SU-DHL-6 (cell line): ENCODE measurements around the gene NPHS2.

ENCODE experiments used
- H2AFZ ChIP-seq: fragments of 200-600 bp; sonication (generic); 2 replicates; pipeline ENCODE4 v1.6.1; 2014; ENCODE audit warnings: low read depth, mild to moderate bottlenecking, moderate library complexity, mixed read lengths, antibody characterized with exemption, low read length; ENCODE audit not compliant: severe bottlenecking
- H3F3A ChIP-seq: fragments of 200-600 bp; shearing (Covaris generic); 2 replicates; pipeline ENCODE4 v1.6.0; 2016; ENCODE audit warnings: antibody characterized with exemption, mild to moderate bottlenecking; ENCODE audit not compliant: insufficient read depth
- H3K27ac ChIP-seq: fragments of 200-600 bp; sonication (generic); 2 replicates; pipeline ENCODE4 v1.5.1; 2016; ENCODE audit warnings: low read depth, mild to moderate bottlenecking, low read length, moderate library complexity, mixed read lengths
- H3K27me3 ChIP-seq: fragments of 200-600 bp; sonication (generic), shearing (Covaris generic); 2 replicates; pipeline ENCODE4 v1.6.0; 2014; ENCODE audit warnings: mild to moderate bottlenecking, low read length
- H3K36me3 ChIP-seq: fragments of 200-600 bp; sonication (generic); 2 replicates; pipeline ENCODE4 v1.6.1; 2014; ENCODE audit warnings: mild to moderate bottlenecking, low read length, mixed read lengths
- H3K4me2 ChIP-seq: fragments of 300-600, 200-600 bp; shearing (Covaris generic), sonication (generic); 2 replicates; pipeline ENCODE4 v1.6.0; 2014; ENCODE audit warnings: low read length, low read depth, mild to moderate bottlenecking; ENCODE audit not compliant: poor library complexity, severe bottlenecking
- H3K4me3 ChIP-seq: fragments of 200-600 bp; sonication (generic); 2 replicates; pipeline ENCODE4 v1.5.1; 2014; ENCODE audit warnings: antibody characterized with exemption, low read length, mild to moderate bottlenecking, mixed read lengths; ENCODE audit not compliant: insufficient read depth, poor library complexity, severe bottlenecking
- H3K79me2 ChIP-seq: fragments of 200-600 bp; sonication (generic); 2 replicates; pipeline ENCODE4 v1.6.1; 2014; ENCODE audit warnings: mild to moderate bottlenecking, low read length, moderate library complexity; ENCODE audit not compliant: insufficient read depth
- H3K9ac ChIP-seq: fragments of 200-600 bp; sonication (generic); 2 replicates; pipeline ENCODE4 v1.7.0; 2014; ENCODE audit warnings: mild to moderate bottlenecking, low read length
- H3K9me2 ChIP-seq: fragments of 200-600 bp; sonication (generic); replicated peaks from 2 replicates; pipeline ENCODE4 v1.6.1; 2014; ENCODE audit warnings: low read length; ENCODE audit not compliant: insufficient read depth
- H3K9me3 ChIP-seq: fragments of 200-600 bp; sonication (generic); 2 replicates; pipeline ENCODE4 v1.6.1; 2014; ENCODE audit warnings: low read length, mixed read lengths; ENCODE audit not compliant: insufficient read depth
- H4K20me1 ChIP-seq: fragments of 200-600 bp; sonication (generic); 2 replicates; pipeline ENCODE4 v1.6.1; 2014; ENCODE audit warnings: low read depth, mild to moderate bottlenecking, antibody characterized with exemption, low read length, moderate library complexity, mixed read lengths
- EZH2phosphoT487 ChIP-seq: fragments of 200-600 bp; sonication (generic), shearing (Covaris generic); conservative IDR thresholded peaks from 2 replicates; pipeline ENCODE4 v1.6.1; 2018; ENCODE audit warnings: mild to moderate bottlenecking, antibody characterized with exemption, low read length, moderate library complexity, mixed read lengths
- TF ChIP-seq, protein P1 (sequence below): fragments of 200-600 bp; sonication (generic); IDR thresholded peaks from one replicate; pipeline ENCODE4 v1.5.1; 2017; ENCODE audit warnings: antibody characterized with exemption, mild to moderate bottlenecking, low read length, moderate library complexity; ENCODE audit not compliant: insufficient read depth, poor library complexity, severe bottlenecking

NPHS2 gene

DNA sequence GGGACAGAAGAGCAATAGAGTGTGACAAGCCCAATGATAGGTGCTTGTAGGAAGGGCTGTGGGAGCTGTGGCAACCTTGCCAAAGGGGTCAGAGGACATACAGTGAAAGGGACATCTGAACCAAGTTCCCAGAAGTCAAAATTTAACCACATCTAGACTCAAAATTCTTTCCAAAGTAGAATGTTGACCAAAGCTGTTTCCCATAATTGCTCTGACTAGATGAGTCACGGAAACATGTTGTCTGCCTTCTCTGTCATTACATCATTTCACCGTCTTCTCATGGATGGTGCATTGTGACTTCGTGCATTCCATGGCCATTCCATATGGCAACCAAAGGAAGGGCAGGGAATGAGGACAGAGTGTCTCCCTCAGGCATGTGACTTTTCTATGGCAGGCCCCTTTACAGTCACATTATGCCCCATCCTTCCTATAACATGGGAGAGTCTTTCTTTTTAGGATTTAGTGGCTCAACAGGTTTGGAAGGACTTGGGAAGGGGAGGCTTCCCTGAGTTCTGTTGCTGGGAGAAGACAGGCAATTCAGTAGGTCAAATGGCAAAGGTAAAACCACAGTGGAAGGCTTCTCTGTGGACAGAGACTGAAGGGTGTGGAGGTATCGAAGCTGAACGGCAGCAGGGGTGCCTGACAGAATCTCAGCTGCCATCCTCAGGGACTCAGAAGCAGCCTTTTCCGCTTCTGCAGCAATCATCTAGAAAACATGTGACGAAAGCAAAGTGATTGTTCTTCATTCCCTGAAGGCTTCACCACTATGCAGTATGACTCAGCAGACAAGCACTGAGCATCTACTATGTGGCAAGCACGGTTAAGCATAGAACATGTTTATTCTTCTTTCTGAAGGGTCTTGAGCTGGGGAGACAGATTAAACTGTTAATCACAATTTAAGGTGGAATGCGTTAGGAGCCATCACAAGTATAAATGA lies 24.7 kb downstream of the NPHS2 start:
- H3K36me3 ChIP-seq = no peaks in the 10 kb centered on the region
- H4K20me1 ChIP-seq = no peaks in the 10 kb centered on the region
- H3K9ac ChIP-seq = no peak overlapping the region
- no peaks in the 10 kb centered on the region for H3F3A ChIP-seq
- no peaks in the 10 kb centered on the region for H3K9me3 ChIP-seq
- no peak overlapping the region for H3K27ac ChIP-seq
- H2AFZ ChIP-seq = no peak overlapping the region
- no peak for TF ChIP-seq EZH2phosphoT487
- TF ChIP-seq, protein P1, sequence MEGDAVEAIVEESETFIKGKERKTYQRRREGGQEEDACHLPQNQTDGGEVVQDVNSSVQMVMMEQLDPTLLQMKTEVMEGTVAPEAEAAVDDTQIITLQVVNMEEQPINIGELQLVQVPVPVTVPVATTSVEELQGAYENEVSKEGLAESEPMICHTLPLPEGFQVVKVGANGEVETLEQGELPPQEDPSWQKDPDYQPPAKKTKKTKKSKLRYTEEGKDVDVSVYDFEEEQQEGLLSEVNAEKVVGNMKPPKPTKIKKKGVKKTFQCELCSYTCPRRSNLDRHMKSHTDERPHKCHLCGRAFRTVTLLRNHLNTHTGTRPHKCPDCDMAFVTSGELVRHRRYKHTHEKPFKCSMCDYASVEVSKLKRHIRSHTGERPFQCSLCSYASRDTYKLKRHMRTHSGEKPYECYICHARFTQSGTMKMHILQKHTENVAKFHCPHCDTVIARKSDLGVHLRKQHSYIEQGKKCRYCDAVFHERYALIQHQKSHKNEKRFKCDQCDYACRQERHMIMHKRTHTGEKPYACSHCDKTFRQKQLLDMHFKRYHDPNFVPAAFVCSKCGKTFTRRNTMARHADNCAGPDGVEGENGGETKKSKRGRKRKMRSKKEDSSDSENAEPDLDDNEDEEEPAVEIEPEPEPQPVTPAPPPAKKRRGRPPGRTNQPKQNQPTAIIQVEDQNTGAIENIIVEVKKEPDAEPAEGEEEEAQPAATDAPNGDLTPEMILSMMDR = no peak
- H3K4me3 ChIP-seq = no peak overlapping the region
- no peak overlapping the region for H3K4me2 ChIP-seq
- H3K27me3 ChIP-seq = no peaks in the 10 kb centered on the region
- no peaks in the 10 kb centered on the region for H3K79me2 ChIP-seq
- no peaks in the 10 kb centered on the region for H3K9me2 ChIP-seq

DNA sequence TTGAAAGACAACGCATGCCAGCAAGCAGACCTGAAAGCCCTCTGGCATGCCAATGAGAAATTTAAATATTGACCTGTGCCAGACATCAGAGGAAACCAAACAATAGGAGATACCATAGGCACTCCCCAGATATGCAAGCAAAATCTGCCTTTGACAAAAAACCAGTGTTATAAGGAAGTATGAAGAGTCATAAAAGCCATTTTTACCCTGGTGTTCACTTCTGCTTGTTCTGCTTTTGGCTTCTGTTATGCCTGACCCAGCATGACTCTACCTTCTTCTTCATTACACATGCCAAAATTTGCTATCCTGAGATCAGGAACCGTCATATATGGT lies 26.4 kb downstream of the NPHS2 start:
- H3F3A ChIP-seq = no peaks in the 10 kb centered on the region
- H4K20me1 ChIP-seq = no peaks in the 10 kb centered on the region
- H3K9me3 ChIP-seq = no peaks in the 10 kb centered on the region
- H3K36me3 ChIP-seq = no peaks in the 10 kb centered on the region
- H3K27ac ChIP-seq = no peak overlapping the region
- no peak for TF ChIP-seq EZH2phosphoT487
- TF ChIP-seq, protein P1 = no peak
- no peak overlapping the region for H3K9ac ChIP-seq
- no peaks in the 10 kb centered on the region for H3K9me2 ChIP-seq
- no peaks in the 10 kb centered on the region for H3K27me3 ChIP-seq
- H3K4me3 ChIP-seq = no peak overlapping the region
- no peak overlapping the region for H2AFZ ChIP-seq
- H3K4me2 ChIP-seq = no peak overlapping the region
- no peaks in the 10 kb centered on the region for H3K79me2 ChIP-seq

DNA sequence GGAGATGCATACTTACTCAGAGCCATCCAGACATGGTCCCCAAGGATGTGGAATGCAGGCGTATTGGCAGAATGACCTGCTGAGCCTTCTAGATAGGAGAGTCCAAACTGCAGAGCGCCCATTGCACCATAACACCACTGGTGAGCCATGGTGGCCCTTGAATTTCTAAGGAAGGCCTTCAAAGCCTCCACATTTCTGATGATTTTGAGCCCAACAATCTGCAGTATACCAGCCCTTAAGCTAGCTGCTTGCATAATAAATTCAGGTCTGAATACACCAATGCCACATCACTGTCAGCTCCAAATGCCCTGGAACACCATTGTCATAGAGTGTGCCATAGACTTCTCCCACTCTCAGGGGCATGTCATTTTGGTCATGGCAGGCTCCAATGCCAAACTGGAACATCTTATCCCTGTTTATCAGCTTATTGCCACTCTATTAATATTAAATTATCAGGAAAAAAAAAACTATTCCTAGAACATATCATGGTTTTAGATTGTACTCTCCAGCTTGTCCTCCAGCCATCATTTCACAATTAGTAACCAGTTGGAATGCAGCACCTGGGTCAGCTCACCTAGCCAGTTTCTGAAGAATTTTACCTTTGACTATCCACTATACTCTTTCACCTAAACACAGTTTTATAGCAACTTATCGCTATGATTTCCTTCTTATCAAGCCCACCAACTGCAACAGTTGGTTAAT lies 26.9 kb downstream of the NPHS2 start:
- Histone ChIP-seq H3F3A (no peaks in the 10 kb centered on the region), H2AFZ (no peak overlapping the region), H3K9me3 (no peaks in the 10 kb centered on the region), H3K27me3 (no peaks in the 10 kb centered on the region), H3K9ac (no peak overlapping the region), H3K36me3 (no peaks in the 10 kb centered on the region), H4K20me1 (no peaks in the 10 kb centered on the region), H3K9me2 (no peaks in the 10 kb centered on the region), H3K4me3 (no peak overlapping the region), H3K4me2 (no peak overlapping the region), H3K27ac (no peak overlapping the region), H3K79me2 (no peaks in the 10 kb centered on the region)
- TF ChIP-seq EZH2phosphoT487 = no peak
- TF ChIP-seq, protein P1 = no peak
